NCI-H146 treated with DMSO at 0.1 percent for 48 hours (cell line): ENCODE data around the gene TMCO6.
A peak's percentile ranks its signal among the peaks of the same experiment; 100 is the strongest.
"Not testable (repeated sequence)": the region's sequence is repeated elsewhere in the genome, so short reads cannot be mapped to it uniquely, and the experiment has no call there.

ENCODE experiments used
- DNase-seq: peaks from one replicate; lab custom pipeline; 2025; ENCODE audit not compliant: unreplicated experiment; lab: John Stamatoyannopoulos, UW

The TMCO6 gene

GRCh38 chr5:140630292-140631035 is 8.8 kb upstream of the TMCO6 start:
- no peak for DNase-seq

- no peak for DNase-seq
Observed at GRCh38 chr5:140631036-140631417, 8.2 kb upstream of the TMCO6 start.

GRCh38 chr5:140631831-140632365 is 7.4 kb upstream of the TMCO6 start:
- DNase-seq: peak; percentile 26

GRCh38 chr5:140632366-140633020 is 6.8 kb upstream of the TMCO6 start:
- DNase-seq: peak; percentile 37

- peak; percentile 5 for DNase-seq
Observed at GRCh38 chr5:140633021-140633471, 6.2 kb upstream of the TMCO6 start, which contains the start of gene CD14. CD14 (minus strand) TSS chr5:140633175; CDS start chr5:140633071, 104 bp downstream.

GRCh38 chr5:140633501-140633900 is 5.8 kb upstream of the TMCO6 start:
- DNase-seq: no peak

- no peak for DNase-seq
Observed at GRCh38 chr5:140634103-140634502, 5.1 kb upstream of the TMCO6 start.

- no peak for DNase-seq
Observed at GRCh38 chr5:140635291-140636257, 3.7 kb upstream of the TMCO6 start.

- no peak for DNase-seq
Observed at GRCh38 chr5:140637371-140638100, 1.7 kb upstream of the TMCO6 start.

GRCh38 chr5:140638898-140639147 is 428 bp upstream of the TMCO6 start:
- not testable (repeated sequence) for DNase-seq

GRCh38 chr5:140641716-140642115 is 2.5 kb downstream of the TMCO6 start:
- DNase-seq: no peak

- DNase-seq: no peak
Observed at GRCh38 chr5:140642718-140643117, 3.5 kb downstream of the TMCO6 start.

- DNase-seq: no peak
Observed at GRCh38 chr5:140647042-140647419, 7.8 kb downstream of the TMCO6 start.

- no peak for DNase-seq
Observed at GRCh38 chr5:140658870-140659269, 19.6 kb downstream of the TMCO6 start.

- not testable (repeated sequence) for DNase-seq
Observed at GRCh38 chr5:140660371-140660770, 21.1 kb downstream of the TMCO6 start.

- no peak for DNase-seq
Observed at GRCh38 chr5:140664030-140664358, 24.7 kb downstream of the TMCO6 start.

GRCh38 chr5:140664359-140665119 is 25.3 kb downstream of the TMCO6 start, which contains the start of gene WDR55:
WDR55 (plus strand) TSS chr5:140664904; CDS start chr5:140664913, 9 bp downstream.
- DNase-seq: peak; percentile 62

- DNase-seq: not testable (repeated sequence)
Observed at GRCh38 chr5:140671035-140671434, 31.8 kb downstream of the TMCO6 start.

GRCh38 chr5:140671472-140672125 is 32.3 kb downstream of the TMCO6 start:
- no peak for DNase-seq
